DMS53 treated with DMSO at 0.1 percent for 48 hours (cell line): ENCODE results near the gene PRLR.
"Not testable (repeated sequence)": the region's sequence is repeated elsewhere in the genome, so short reads cannot be mapped to it uniquely, and the experiment has no call there.

ENCODE experiments used
- DNase-seq: peaks from one replicate; lab custom pipeline; 2025; ENCODE audit not compliant: unreplicated experiment; lab: John Stamatoyannopoulos, UW

The PRLR gene

DNA sequence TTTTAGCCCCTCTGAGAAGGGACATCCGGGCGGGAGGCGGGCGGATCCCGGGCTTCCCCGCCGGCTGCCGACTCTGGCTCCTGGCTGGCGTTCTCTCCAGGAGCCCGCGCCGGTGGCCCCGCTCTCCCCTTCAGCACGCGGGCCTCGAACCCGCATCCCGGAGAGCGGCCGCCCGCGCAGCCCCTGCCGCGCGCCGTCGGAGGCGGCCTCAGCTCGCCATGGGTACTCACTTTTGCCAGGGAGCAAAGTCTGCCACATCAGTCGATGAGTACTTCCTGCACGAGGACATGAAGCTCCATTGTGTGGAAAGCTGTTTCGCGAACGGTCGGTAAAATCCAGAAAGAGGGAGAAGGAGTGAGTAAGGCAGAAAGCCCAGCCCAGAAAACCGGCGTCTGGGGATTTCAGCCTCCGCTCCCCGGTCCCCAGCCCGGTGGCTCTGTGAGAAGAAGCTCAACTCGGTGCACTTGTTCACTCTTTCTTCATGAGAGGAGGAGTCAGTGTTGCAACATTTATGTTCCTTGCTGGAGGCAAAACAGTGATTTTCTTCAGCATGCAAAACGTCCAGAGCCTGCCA, at the start of gene PRLR:
Gene PRLR, minus strand, starts transcription at position 450 of the 574 bp plus-strand sequence. CDS start 140,867 bp downstream, outside the sequence.
- peak; percentile 51 for DNase-seq

DNA sequence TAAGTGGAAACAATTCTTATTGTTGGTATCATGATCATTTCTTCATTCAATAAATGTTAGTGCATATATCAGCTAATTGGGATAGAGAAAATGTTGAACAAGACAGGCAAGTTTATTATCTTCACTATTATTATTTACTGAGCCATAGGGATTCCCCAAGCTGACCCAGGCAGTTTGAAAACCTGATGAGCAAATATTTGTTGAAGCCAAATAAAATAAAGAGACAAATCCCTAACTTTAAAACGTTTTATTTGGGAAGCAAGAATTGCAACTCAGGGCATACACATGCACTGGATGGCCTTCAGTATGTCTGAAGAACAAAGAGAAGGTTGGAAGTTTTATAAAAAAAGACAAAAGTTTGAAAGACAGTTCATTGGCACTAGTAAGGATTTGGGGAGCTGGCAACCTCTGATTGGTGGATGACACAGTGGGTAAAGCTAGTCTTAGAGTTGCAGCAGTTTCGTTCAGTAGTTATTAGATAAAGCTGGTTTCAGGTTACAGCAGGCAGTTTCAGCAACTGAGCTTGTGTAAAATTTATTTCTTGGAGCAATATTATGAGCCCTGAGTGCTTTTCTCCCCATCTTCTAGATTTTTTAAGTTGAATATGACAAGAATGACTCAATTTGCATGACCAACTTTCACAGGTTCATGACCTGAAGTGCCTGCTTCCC, 44.7 kb upstream of the PRLR start:
- DNase-seq = no peak

DNA sequence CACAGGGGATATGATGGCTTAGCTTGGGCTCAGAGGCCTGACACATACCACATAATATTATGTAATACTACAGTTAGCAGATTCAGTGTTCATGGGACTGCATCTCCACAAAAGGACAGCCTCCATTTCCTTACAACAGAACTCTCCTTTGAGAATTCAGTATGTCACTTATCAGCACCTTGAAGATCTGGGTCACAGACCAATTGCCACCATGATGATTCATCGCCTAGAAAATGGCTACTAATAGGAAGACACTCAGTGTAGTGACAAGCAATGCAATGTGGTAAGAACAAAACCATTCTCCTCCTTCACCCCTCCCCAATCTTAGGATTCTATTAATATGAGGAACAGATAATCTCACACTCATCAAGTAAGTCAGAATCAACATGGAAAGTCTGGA, 38.7 kb upstream of the PRLR start:
- DNase-seq = no peak

DNA sequence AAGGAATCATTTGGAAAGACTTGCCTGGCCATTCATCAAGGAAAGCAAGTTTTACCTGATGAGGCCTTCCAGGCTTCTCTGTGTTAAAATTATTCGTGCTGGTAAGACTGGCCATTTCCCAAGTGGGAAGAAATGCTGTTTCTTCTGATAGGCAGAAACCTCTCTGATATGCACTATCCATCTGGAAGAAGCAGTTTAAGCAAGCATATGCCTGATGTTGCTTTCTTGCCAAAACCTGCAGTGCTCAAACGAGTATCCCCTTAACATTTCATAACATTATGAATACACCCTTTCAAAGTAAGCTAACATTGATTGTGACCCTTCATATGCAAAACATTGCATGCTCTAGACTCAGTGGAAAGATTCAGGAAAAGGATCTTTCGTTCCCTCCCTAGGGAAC, 36.0 kb upstream of the PRLR start:
- no peak for DNase-seq

DNA sequence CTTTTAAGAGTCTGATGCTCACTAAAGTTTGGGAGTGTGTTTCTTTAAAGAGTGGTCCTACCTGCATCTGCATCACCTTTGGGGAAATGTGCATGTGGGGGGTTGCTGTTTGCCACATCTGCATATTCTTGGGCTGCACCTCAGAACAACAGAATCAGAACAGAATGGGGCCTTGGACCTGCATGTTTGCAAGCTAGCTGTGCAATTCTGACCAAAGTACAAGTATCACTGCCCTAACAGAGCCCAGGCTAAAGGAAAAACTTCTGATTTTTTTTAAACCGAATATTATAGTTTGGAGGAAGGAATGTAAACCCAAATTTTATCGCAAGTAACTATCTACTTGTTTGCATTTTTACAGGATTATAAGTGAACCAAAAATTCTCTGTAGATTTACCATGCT, 34.2 kb upstream of the PRLR start:
- no peak for DNase-seq

DNA sequence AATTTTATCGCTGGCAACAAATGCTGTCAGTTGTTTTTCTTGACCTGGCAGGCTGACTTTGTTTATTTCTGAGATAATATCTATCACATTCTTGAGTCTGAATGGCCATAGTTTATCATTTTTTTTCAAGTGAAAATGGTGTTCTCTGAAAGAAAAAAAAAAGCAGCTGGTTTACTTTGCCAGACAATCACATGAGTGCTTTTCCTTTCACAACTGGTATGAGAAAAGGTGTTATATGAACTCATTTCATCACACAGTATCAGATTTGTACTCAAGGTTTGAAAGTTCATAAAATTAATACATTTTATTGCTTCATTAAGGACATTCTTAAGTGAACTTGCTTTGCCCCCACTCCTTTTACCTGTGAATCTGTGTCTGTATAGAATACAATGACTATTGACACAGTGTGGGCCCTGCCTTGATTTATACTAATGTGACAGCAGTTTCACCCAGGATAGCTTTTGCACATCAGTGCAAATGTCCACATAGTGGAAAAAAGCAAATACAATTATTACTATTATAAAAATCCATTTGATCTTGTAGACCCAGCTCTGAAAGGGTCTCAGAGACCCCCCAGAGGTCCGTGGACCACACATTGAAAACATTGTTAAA, 33.1 kb upstream of the PRLR start:
- no peak for DNase-seq

DNA sequence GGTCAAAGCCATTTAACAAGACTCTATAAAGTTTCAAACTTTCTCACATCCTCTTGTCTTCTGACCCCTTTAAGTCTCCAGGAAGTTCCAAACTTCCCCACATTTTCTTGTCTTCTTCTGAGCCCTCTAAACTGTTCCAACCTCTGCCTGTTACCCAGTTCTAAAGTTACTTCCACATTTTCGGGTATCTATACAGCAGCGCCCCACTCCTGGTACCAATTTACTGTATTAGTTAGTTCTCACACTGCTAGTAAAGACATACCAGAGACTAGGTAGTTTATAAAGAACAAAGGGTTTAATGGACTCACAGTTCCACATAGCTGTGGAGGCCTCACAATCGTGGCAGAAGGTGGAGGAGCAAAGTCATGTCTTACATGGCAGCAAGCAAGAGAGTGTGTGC, 23.3 kb upstream of the PRLR start:
- no peak for DNase-seq

DNA sequence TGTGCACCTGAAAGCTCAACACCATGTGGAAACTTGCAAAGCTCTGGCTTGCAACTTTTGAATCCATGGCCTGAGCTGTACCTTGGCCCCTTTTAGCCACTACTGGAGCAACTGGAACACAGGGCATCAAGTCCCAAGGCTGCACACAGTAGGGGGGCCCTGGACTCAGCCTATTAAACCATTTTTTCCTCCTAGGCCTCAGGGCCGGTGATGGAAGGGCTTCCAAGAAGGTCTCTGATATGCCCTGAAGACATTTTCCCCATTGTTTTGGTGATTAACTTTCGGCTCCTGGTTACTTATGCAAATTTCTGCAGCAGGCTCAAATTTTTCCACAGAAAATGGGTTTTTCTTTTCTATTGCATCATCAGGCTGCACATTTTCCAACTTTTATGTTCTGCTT, 22.7 kb upstream of the PRLR start:
- DNase-seq = no peak

DNA sequence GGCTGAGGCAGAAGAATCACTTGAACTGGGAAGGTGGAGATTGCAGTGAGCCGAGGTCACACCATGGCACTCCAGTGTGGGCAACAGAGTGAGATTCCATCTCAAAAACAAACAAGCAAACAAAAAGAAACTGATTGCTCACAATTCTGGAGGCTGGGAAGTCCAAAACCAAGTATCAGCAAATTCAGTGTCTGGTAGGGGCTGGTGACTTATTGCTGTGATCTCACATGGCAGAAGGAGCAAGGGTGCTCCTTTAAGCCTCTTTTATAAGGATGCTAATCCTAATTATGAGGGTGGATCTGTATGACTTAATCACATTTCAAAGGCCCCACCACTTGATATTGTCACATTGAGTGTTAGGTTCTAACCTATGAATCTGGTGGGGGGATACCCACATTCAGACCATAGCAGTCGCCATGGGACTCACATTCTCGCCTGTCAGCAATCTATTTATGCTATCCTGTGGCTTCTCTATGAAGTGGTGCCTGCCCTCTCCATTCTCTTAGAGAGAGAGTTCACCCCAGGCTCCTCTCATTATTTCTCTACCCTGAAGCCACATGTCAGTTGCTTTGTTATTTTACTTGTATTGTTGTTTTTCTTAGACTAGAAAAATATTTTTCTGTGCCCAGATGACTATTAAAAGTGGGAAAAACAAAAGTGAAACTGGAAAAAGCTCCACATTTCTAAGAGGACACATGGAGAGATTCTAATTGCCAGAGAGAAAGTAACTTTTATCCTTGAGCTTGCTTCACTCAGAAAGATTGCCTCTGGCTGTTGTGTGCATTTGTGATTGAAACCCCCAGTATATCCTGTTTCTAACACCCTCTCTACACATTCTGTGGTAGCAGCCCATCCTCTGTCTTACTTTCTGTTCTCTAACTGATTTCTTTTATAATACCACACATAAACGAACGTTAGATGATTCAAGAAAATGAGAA, 18.8 kb upstream of the PRLR start:
- DNase-seq = no peak

DNA sequence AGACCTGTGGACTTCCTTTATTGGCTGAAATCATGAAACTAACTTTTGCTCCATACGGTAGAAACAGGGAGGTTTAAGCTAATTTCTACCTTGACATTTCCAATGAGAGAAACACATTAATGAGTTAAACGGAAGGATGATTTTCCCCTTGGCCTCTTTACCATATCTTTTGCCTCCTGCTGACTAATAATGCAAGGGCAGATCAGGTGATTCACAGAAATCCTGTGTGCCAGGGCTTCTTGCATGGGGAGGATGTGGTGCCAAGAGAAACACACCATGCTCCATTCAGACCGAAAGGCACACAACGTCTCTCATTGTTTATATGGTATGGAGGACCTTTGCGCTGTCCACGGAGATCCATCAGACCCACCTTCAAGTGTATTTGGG, 17.4 kb upstream of the PRLR start:
- no peak for DNase-seq

DNA sequence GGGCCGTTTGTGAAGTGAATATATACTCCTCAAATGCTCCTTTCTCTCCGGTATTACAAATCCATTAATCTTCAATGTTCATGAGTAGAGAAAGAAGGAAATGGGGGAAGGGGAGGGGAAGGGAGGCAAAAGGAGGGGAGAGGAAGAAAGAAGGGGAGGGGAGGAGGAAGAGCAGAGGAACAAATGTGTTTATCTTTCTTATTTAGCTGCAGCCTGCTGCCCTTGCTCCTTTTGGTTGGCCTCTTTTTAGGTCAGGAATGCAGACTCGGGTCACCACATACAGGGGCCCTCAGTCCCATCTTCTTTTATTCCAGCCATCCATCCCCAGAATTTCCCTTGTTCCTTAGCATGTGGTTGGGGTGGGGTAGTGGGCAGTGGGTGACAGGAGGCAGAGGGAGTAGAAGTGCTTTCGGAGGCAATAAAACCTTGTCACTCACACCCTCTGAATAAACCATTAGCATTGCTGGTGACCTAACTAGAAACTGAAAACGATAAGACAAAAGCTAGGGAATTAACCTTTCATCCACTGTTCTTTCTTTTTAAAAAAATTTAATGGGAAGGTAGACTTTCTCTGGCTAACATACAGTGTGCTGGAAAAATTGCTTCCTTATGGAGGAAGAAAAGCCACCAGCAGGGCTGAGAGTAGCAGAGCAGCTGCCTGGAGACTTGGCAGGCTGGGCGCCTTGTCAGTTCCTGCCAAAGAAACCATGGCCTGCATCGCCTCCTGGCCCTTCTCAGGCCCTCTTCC, 16.8 kb upstream of the PRLR start:
- DNase-seq = no peak

DNA sequence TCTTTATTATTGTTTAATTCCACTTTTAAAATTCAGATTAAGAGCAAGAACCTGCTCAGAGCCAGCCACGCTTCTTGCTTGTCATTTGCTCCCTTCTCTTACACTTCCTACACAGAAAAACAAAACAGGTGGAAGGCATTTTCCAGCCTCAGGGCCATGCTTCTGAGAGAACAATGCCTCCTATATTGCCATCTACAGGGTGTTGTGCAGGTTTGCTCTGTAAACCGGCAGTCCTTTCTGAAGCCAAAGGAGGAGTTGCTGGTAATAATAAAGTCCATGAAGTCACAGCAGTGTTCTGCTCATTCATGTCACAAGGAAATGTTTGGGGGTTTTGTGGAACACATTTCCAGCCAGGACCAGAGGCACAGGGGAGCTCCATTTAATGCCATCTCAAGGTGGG, 16.1 kb upstream of the PRLR start:
- DNase-seq = peak; percentile 3

DNA sequence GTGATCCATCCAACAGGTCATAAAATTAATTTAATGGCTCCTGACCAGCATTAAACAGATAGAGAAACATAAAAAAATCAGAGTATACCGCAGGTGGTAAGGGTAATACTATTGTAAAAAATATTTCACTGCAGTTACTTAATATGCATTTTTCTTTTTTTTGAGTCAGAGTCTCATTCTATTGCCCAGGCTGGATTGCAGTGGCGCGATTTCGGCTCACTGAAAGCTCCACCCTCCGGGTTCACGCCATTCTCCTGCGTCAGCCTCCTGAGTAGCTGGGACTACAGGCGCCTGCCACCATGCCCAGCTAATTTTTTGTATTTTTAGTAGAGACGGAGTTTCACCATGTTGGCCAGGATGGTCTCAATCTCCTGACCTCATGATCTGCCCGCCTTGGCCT, 15.1 kb upstream of the PRLR start:
- not testable (repeated sequence) for DNase-seq

DNA sequence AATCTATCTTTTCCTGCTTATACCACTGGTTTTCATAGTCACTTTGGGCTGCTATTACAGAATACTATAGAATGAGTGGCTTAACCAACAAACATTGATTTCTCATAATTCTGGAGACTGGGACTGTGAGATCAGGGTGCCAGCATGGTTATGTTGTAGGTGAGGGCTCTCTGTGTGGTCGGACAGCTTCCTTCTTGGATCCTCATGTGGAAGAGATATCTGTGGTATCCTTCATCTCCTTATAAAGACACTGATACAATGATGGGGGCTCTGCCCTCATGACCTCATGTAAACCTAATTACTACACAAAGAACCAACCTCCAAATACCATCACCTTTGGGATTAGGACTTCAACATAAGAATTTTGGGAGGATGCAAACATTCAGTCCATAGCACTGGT, 13.9 kb upstream of the PRLR start:
- DNase-seq = no peak

DNA sequence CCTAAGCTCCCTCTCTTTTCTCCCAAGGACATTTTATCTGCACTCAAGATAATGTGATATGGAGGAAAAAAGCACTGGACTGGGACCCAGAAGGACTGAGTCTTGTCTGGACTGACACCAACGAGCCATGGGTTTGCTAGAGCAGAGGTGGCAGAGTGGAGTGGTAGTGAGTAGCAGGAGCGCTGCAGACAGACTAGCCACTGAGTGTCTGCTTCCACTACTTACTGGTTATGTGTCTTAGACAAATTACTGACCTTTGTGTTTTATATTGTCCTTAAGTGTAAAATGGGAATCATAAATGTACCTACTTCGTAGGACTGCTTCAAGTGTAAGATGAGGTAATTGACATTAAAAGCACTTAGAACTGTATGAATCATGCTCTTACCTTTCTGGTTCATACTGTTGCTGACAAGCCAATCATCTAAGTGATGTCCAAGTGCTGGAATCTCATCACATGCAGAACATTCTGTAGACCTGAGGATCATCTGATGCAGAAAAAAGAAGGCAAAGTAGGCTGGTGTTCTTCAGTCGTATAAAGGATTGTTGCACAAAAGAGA, 12.5 kb upstream of the PRLR start:
- peak; percentile 26 for DNase-seq

DNA sequence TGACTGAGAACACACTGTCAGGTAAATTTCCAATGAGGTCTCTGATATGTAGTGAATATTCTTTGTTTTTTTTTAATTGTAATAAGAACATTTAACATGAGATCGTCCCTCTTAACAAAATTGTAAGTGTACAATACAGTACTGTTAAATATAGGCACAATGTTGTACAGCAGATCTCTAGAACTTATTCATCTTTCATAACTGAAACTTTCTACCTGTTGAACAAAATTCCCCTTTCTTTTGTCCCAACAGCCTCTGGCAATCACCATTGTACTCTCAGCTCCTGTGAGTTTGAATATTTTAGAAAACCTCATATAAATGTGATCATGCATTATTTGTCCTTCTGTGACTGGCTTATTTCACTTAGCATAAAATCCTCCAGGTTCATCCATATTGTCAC, 10.6 kb upstream of the PRLR start:
- DNase-seq = no peak

DNA sequence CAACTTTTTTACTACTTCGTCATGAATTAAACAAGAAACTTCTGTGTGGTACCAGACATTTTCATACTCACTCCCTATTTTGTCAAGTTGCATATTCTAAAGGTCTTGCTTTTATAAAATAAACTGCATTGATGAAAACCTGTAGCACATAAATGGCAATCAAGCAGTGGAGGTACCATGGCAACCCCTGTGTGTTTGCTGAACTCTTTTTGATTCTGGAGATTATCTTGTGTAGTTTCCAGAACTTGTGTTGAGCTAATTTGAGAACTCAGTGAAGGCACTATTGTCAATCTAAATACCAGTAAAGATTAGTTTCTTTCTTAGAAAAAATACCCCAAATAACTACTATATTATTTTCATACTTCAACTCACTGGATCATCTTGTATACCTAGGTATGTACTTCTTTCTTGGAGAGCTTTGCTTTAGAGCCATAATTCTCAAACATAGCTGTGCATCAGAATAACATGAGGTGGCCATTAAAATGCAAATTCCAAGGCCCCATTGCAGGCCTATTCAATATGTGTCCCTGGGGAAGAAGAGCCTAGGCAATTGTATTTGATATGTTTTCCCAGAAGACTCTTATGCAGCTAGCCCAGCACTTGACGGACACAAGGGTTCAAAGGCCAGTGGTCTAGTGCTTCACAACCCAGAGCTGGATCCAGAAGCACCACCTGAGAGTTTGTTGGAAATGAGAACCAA, 9.8 kb upstream of the PRLR start:
- no peak for DNase-seq

DNA sequence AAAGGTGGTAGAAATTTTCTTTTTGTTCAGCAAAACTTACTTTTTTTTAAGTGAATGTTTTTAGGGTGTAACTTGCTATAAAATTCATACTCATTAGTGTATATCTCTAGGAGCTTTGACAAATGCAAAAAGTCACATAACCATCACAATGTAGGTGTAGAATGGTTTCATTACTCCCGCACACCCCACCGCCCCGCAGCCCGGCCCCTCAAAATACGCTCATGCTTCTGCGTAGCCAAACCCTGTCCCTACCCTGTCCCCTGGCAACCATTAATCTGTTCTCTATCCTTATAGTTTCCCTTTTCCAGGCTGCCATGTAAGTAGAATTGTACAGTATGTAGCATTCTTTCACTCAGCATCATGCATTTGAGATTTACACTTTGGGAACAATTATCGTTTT, 9.2 kb upstream of the PRLR start:
- DNase-seq = no peak

DNA sequence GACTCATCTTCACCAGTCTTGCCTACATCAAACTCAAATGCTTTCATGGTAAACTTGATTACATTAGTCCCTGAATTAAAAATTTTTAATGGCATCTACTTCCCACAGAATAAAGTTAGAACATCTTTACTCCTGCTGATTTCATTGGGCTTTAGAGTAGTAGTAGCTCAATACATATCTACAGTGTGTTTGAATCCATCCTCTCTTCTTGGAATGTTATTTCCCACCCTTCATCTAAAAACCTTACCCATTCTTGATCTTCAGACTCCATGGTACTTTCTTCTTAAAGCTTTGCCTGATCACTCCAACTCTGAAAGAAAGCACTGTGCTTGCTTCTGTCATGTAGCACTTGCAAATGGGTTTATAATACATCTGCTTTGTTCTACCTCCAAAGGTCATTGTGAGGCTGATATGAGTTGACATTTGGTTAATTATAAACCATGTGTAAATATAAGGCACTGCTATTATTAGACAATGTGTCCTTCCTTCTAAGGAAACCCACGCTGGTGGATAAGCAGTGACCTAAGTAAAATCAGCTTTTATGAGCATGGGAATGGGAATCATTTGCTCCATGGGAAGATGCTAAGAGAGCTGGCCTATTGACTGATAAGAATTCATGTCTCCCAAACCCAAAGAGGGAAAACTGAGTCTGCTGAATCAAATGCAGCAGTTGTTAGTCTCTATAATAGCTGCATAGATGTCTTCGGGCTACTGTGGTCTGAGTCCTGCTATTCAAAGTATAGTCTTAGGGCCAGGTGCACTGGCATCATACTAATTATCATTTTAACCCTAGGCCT, 7.5 kb upstream of the PRLR start:
- peak; percentile 90 for DNase-seq
